ENCODE measurements around the gene FNDC10.
"Not testable (repeated sequence)": the region's sequence is repeated elsewhere in the genome, so short reads cannot be mapped to it uniquely, and the experiment has no call there.

The FNDC10 gene

DNA sequence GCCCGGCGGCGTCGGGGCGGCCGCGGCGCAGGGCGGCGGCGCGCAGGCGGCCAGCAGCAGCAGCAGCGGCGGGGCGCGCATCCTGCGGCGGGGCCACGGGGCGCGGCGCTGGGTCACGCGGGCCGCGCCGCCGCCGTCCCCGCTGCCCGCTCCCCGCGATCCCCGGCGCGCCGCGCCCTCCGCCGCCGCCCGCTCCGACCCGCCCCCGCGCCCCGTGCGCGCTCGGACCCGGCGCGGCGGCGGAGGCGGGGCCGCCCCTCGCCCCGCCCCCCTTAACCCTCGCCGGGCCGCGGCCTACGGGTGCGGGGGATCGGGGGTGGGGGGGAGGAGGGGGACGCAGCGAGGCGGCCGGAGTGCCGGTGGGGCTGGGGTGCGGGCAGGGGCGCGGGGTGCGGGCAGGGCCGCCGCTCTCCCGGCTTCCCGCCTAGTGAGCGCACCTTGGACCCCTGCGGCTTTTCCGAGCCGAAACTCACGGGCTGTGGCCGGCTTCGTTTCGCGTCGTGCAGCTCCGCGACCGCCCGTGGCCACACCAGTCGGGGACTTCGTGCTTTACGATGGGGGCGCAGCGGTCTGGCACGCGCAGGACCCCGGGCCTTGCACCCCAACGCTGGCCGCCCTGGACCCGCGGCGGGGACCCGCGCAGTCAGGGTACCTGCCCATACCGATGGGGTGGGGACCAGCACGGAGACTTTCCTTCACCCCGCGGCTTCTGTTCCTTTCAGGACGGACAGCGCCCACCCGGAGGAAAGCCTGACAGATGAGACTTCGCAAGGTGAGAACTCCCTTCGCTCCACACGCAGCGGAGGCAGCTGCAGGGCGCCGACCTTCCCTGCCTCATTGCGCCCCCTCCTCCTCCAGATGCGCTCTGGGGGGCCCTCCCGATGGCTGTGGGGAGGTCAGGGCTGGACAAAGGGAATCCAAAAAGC, at the start of gene FNDC10:
FNDC10 (minus strand) TSS at position 201 of the 926 bp plus-strand sequence; CDS start at position 81, 120 bp downstream.
- DNase-seq = no peak

DNA sequence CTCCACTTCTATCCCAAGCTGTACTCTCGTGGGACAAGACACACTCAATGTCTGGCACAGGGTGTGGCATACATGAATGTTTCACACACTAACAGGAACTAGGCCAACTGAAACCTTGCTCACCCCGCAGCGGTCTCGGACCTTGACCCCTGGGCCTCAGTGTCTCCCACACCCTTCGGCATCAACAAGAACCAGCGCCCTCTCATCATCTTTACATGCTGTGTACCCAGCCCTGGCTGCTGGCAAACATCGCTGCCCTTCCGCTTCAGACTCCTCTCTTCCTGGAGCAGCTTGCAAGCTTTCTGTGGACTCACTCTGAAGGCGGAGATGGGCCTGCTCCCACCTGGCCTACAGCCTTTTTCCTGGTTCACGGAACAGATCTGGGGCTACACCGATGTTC, 48.3 kb upstream of the FNDC10 start:
- not testable (repeated sequence) for DNase-seq

DNA sequence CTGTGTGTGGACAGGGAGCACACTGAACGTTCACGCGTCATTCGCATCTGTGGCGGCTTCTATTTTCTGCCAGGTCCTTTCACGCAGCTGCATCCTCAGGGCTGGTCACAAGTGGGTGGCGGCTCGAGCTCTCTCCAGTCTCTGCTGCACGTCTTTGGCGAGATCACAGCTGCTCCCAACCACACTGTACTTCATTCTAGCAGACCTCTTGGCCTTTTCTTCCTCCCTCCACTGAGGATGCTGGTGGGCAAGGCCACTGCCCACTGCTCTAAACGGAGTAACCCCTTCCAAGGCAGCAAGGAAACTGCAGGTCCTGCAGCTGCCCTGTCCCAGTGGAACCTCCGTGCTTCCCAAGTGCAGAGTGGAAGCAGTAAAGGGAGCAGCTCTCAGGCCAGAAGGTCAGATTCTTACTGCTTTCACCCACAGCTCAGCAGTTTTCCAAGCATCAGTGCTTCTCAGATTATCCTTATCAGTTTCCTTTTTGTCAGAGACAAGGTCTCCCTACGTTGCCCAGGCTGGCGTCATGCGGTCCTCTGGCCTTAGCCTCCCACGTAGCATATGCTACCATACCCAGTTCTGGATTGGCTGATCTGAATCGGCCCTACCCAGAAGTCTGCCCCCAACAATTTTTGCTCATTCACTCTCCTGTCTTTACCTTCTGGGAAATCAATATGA, 47.8 kb upstream of the FNDC10 start:
- not testable (repeated sequence) for DNase-seq

DNA sequence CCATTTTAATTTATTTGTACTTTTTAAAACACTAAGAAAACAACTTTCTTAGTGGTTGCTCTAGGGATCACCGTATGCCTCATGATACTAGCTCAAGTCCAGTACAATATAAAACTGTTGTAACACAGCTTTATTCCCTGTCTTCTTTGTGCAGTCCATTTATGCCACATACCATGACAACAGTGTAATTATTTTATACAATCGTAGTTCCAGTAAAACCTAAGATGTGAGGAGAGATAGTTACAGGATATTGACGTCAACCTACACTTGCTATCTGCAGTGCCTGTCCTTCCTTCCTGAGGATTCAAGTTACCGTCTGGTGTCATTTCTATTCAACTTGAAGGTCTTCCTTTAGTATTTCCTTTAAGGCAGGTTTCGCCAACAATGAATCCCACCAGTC, 46.4 kb upstream of the FNDC10 start:
- DNase-seq = not testable (repeated sequence)

DNA sequence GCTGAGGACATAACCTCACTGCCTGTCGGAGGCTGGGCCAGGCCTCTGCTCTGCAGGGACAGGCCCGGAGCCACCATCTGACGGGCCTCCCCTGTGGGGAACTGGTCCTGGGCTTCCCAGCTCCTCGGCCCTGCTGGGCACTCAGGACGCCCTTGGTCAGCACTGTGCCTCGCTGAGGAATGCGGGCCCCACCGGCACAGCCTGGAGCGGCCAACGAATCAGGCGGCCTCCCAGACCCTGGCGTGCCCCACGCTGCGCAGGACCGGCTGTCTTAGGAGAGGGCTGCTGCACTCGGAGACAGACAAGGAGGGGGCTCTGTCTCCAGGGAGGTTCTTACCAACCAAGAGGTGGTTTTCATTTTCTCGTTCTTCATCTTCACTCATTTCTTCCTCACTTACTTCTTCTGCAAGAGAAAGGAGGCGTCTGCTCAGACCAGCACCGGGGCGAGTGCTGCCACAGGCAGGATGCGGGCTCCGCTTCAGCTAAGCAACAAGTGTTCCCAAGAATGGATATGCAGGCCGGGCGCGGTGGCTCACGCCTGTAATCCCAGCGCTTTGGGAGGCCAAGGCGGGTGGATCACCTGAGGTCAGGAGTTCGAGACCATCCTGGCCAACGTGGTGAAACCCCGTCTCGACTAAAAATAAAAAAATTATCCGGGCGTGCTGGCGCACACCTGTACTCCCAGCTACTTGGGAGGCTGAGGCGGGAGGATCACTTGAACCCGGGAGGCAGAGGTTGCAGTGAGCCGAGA, 41.0 kb upstream of the FNDC10 start:
- not testable (repeated sequence) for DNase-seq

DNA sequence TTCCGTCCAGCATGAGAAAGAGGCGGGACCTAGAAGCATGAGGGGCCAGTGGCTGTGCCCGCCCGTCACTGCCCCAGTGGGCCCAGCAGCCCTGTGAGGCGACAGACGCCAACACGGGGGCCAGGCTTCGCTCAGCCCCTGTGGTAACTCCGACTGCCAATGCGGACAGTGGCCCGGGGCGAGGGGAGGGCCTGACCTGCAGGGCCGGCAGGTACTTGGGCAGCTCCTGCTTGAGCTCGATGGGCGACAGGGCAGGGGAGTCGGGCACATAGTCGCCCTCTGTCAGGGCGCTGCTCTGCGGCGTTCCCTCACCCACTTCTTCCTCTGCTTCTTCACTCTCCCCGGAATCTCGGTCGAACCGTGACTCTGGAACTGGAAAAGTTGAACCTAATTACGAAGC, 40.1 kb upstream of the FNDC10 start:
- DNase-seq = not testable (repeated sequence)

DNA sequence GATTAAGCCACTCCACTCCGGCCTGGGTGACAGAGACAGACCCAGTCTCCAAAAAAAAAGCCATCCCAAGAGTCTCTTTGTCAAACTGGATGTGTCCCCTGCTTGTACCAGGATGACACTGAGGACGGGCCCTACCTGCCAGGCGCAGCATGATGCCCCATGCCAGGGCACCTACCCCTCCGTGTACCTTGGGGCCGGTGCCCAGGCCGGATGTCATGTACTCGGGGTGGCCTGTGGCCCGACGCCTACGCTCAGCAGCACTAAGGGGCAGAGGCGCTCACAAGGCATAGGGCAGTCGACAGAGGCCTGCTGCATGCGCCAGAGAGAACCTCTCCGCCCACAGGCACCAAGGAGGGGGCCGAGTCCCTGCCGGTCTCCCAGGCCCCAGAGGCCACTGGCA, 39.4 kb upstream of the FNDC10 start:
- not testable (repeated sequence) for DNase-seq

DNA sequence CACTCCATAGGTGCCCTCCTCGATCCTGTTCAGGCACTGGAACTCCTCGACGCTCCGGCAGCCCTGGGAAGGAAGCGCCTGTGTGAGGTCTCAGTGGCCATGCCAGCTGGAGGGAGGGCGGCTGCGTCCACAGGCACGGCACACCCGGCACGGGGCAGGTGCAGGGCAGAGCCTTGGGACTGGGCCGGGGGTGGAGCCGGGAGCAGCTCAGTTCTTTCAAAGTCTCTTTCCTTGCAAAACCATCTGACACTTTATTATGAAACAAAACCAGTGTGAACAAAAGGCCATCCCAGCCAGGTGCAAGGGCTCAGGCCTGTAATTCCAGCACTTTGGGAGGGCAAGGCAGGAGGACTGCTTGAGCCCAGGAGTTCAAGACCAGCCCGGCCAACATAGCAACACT, 38.6 kb upstream of the FNDC10 start:
- not testable (repeated sequence) for DNase-seq

DNA sequence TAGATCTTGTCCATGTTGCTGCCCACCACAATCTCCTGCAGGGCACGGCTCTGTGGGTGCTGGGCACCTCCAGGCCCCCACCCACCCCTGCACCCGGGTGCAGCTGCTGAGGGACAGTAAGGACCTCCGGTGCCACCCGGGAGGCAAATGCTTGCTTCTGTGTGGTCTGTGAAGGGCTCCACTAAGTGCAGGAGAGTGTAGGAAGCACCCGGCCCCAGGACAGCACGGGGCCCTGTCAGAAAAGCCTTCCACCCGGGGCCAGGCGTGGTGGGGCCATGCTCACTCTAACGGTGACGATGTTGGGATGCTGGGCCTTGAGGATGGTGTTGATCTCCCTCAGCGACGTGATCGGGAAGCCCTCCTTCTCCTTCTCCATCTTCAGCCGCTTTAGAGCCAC, 37.5 kb upstream of the FNDC10 start:
- DNase-seq = not testable (repeated sequence)

DNA sequence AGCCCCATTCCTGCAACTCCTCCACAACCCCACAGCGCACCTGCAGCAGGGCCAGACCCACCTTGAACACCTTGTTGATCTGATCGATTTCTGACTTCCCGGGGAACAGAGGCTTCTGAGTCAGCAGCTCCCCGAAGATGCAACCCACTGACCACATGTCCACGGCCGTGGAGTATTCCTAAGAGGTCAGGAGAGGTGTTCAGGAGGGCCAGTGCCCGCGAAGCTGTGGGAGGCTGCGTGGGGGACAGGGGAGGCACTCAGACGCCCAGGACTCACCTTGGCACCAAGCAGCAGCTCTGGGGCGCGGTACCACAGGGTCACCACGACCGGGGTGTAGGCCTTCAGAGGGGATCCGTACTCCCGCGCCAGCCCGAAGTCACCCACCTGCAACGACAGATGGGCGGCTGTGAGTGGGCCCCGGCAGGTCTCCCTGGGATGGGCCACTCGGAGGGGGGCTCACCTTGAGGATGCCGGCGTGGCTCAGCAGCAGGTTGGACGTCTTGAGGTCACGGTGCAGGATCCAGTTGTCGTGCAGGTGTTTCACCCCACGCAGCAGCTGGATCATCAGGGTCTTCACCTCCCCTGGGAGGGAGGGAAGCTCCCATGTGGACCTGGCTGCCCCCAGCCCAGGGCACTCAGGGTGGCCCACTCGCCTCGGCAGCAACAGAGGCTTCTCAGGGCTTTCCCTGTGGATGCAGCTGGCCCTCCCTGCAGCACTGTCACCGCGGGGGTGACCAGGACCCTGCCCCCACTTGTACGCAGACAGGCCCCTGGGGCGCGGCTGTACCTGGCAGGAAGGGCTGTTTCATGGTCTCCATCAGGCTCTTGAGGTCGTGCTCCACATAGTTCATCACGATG, 36.9 kb upstream of the FNDC10 start:
- DNase-seq = not testable (repeated sequence)

DNA sequence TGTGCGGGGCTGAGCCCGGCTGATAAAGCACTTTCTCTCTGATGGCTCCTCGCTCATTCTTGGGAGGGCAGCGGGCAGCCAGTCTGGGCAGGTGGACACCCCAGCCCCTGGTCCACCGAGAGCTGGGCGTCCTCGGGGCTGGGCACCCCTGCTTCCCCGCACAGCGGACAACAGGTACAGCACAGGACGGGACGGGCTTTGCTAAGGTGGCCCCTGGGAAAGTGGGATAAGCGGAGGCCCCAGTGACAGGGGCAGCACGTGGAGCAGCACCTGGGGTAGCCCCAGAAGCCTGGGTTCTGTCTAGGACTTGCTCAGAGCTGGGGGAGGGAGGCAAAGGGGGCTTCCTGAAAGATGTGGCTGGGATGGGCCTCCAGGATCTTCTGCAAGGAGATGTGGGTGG, 34.7 kb upstream of the FNDC10 start:
- DNase-seq = not testable (repeated sequence)

DNA sequence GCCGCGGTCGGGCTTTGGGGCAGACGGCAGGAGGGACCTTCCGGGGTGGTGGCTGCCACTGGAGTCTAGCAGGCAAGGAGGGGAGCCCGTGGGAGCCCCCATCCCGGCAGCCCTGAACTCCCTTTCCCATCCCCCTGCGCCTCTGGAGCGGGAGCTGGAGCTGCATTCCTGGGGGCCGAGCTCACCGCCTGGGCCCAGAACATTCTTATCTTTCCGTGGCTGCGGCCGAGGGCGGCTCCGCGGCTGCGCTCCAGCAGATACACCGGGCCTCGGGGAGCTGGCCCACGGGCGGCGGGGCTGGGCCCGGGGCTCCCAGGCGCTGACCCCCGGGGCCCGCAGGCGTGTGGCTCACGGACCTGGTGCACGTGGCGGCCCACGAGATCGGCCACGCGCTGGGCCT, 33.5 kb upstream of the FNDC10 start:
- not testable (repeated sequence) for DNase-seq

DNA sequence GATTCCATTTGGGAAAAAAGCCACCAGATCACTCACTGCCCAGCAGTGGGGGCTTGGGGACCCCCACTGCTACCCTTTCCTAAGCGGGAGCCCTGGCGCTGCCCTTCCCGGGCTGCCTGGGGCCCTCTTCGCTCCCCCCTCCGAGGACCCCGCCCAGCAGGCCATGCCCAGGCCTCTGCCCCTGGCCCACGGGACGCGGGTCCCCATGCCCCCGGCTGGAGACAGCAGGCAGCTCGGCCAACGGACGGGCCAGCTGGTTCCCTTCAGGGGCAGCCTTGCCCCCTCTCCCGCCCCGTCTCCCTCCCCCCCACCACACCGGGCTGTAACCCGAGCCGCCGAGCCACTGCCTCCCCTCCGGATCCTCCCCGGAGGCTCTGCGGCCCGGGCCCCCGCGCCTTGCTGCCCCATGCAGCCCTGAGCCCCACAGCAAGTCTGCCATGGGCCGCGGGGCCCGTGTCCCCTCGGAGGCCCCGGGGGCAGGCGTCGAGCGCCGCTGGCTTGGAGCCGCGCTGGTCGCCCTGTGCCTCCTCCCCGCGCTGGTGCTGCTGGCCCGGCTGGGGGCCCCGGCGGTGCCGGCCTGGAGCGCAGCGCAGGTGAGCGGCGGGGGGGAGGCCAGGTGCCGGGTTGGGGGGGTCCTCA, 32.0 kb upstream of the FNDC10 start, which contains the start of gene MMP23B:
MMP23B (plus strand) TSS at position 392 of the 639 bp plus-strand sequence; CDS start at position 438, 46 bp downstream.
- DNase-seq = no peak

DNA sequence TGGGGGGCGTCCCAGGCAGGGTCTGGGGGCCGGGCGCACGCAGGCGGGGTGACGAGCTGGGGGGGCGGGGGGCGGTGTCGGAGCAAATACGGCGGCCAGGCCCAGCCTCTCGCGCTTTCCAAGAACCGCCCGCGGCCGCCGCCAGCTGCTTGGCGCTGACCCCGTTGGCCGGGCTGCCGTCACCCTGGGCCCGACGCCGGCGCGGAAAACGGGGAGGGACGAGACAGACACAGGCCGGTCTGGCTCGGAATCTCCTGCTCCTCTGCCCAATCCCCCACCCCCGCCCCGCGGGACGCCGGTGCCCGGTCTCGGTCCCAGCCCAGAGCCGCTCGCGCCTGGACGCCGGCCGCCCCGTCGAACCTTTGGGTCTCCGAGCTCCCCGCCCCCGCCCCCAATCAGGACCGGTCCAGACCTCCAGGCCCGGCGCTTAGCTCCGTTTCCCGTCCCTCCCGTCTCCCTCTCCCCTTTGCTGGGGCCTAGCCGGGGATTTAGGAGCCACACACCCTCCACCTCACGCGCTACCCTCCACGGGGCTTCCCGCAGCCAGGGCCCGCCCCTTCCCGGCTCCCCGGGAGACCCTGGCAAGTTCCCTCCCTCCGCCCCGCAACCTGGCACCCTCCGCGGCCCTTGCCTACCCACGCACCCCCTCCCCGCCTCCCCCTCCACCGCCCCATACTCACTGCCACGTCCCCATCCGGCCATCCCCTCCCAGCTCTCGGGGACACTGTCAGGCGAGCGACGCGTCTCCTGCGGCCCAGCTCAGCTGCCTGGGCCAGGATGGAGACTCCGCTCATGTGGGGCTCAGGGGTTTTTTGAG, 31.2 kb upstream of the FNDC10 start:
- no peak for DNase-seq

DNA sequence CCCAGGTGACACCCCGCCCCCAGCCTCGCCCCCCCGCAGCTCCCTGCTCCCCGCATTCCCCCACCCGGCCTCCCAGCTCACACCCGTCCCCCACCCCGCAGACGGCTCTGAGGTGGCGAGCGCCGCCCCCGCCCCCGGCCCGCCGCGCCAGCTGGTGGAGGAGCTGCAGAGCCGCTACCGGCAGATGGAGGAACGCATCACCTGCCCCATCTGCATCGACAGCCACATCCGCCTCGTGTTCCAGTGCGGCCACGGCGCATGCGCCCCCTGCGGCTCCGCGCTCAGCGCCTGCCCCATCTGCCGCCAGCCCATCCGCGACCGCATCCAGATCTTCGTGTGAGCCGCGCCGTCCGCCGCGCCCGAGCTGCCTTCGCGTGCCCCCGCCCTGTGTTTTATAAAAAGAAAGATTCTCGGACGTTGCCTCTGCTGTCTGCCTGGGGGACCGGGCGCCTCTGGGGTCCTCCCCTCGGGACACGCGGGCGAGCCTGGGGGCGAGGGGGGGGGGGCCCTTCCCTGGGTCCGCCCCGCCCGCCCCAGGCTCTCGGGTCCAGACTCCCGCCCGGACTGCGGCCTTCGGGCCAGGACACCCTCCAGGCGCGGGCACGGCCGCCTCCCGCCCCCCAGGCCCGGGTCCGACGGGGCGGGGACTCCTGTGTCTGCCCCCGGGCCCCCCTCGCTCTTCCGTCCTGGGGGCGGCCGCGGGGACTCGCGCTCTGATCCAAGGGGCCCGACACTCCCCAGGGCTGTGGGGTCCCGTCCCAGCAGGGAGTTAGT, 30.4 kb upstream of the FNDC10 start:
- no peak for DNase-seq

DNA sequence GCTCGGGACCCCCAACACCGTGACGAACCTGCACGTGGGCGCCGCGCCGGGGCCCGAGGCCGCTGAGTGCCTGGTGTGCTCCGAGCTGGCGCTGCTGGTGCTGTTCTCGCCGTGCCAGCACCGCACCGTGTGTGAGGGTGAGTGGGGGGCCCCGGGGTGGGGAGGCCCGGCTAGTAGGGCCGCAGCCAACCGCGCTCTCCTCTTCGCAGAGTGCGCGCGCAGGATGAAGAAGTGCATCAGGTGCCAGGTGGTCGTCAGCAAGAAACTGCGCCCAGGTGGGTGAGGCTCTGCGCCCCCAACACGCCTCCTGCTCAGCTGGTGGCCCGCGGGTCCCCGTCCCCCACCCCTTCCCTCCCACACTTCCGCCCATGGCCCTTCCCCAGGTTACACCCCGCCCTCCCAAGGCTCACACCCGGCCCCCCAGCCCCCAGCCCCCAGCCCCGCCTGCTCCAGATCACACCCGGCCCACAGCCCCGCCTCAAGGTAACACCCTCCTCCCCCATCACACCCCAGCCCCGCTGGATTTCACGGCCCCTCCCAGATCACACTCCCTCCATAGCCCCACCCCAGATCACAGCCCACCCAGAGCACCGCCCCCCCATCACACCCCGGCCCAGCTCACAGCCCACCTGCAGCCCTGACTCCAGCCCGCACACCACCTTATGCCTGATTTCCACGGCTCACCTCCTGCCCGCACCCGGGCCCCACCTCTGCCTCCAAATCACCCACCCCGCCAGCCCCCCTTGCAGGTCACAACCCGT, 29.7 kb upstream of the FNDC10 start:
- DNase-seq = no peak

DNA sequence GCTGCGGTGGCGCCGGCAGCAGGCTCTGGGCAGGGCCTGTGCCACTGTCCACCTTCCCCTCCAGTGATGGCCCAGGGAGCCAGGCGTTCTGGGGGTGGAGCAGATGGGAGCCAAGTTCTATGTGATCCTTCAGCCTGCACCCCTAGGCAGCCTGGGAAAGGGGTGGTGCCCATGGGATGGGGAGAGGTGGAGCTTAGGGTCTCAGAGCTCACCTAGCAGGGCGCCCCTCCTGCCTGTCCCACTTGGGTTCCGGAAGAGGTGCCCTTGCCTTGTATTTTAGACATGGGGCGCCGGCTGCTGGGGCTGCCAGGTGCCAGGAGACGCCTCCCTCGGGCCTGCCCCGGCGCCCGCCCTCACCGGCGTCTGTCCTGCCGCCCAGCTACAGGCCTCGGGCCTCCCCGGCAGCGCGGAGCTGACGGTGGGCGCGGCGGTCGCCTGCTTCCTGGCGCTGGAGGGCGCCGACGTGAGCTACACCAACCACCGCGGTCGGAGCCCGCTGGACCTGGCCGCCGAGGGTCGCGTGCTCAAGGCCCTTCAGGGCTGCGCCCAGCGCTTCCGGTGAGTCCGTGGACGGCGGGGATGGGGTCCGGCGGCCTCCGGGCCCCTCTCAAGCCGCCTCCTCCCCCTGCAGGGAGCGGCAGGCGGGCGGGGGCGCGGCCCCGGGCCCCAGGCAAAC, 29.0 kb upstream of the FNDC10 start:
- no peak for DNase-seq

Data from NCI-H2227 treated with DMSO at 0.1 percent for 48 hours (cell line).